Measurements from ENCODE around the gene SMC1B. TPM values are rescaled to one million over a fixed set of nuclear protein-coding genes. Genes with fewer than 3 reads are reported as not detected.
"Not testable (repeated sequence)": the region's sequence is repeated elsewhere in the genome, so short reads cannot be mapped to it uniquely, and the experiment has no call there.

SMC1B gene
- total and polyA plus RNA-seq, 2 donors: 0.16 TPM; not detected in 1

- no peak overlapping the region for H3K27ac ChIP-seq (ENCODE audit: low read depth)
- H3K4me3 ChIP-seq (ENCODE audit: low read depth, low read length): no peak overlapping the region
- H3K36me3 ChIP-seq (ENCODE audit: insufficient read depth): no peaks in the 10 kb centered on the region
- DNase-seq (ENCODE audit: extremely low spot score): no peak
- WGBS: 74% methylated on average over 13 of the region's 13 CpGs
- H3K4me1 ChIP-seq (ENCODE audit: insufficient read depth): no peaks in the 10 kb centered on the region
Measured at GRCh38 chr22:45296628-45297297, 116.6 kb downstream of the SMC1B start.

- Histone ChIP-seq H3K36me3 (ENCODE audit: insufficient read depth) (no peaks in the 10 kb centered on the region), H3K4me3 (ENCODE audit: low read depth, low read length) (no peak overlapping the region), H3K4me1 (ENCODE audit: insufficient read depth) (no peaks in the 10 kb centered on the region), H3K27ac (ENCODE audit: low read depth) (no peak overlapping the region)
- 81% methylated on average over 9 of the region's 9 CpGs for WGBS
- no peak for DNase-seq (ENCODE audit: extremely low spot score)
Measured at GRCh38 chr22:45295492-45295891, 117.9 kb downstream of the SMC1B start.

- WGBS: 92% methylated on average over 6 of the region's 6 CpGs
- not testable (repeated sequence) for H3K4me3 ChIP-seq (ENCODE audit: low read depth, low read length); H3K27ac ChIP-seq (ENCODE audit: low read depth); H3K4me1 ChIP-seq (ENCODE audit: insufficient read depth); DNase-seq (ENCODE audit: extremely low spot score); H3K36me3 ChIP-seq (ENCODE audit: insufficient read depth)
Measured at GRCh38 chr22:45295004-45295403, 118.4 kb downstream of the SMC1B start.

Other genes with a start within 250 kb of the SMC1B start
- gene NUP50, start 249.7 kb downstream of the SMC1B start, total RNA-seq: 44.3 TPM
- gene NUP50, start 249.7 kb downstream of the SMC1B start, polyA plus RNA-seq: 17.6 TPM
- 22.9 TPM for gene KIAA0930, start 172.7 kb downstream of the SMC1B start, total RNA-seq
- gene KIAA0930, start 172.7 kb downstream of the SMC1B start, polyA plus RNA-seq: 58.7 TPM
- gene UPK3A, start 128.7 kb downstream of the SMC1B start, total RNA-seq: 88.9 TPM
- gene UPK3A, start 128.7 kb downstream of the SMC1B start, polyA plus RNA-seq: 15.4 TPM
- 14.9 TPM for gene FAM118A, start 103.7 kb downstream of the SMC1B start, total RNA-seq
- 20.1 TPM for gene FAM118A, start 103.7 kb downstream of the SMC1B start, polyA plus RNA-seq
- gene RIBC2, start 94 bp upstream of the SMC1B start, total RNA-seq: 3.1 TPM
- 0.51 TPM for gene RIBC2, start 94 bp upstream of the SMC1B start, polyA plus RNA-seq
- 700 TPM for gene FBLN1, start 89.3 kb upstream of the SMC1B start, total RNA-seq
- gene FBLN1, start 89.3 kb upstream of the SMC1B start, polyA plus RNA-seq: 1,381 TPM

All from urinary bladder (tissue), 4 donors.